Bronchial epithelial cell (primary cell): Measurements from ENCODE around the gene PFDN1. TPM values are rescaled to one million over a fixed set of nuclear protein-coding genes. Genes with fewer than 3 reads are reported as not detected.
A peak's percentile ranks its signal among the peaks of the same experiment; 100 is the strongest.

Source experiments
- DNase-seq: peaks from one replicate; pipeline ENCODE4 v3.0.0-alpha.2; 2010; ENCODE audit warnings: low read depth
- FAIRE-seq: peaks from 2 replicates; lab custom pipeline; 2011; peaks lifted over from hg19 to GRCh38; lab: Jason Lieb, UNC
- H3K27me3 ChIP-seq: 2 replicates; pipeline ENCODE4 v1.5.1; 2011; ENCODE audit warnings: low read length; ENCODE audit not compliant: control insufficient read depth, insufficient read depth
- H3K36me3 ChIP-seq: 2 replicates; pipeline ENCODE4 v1.5.1; 2011; ENCODE audit warnings: low read length; ENCODE audit not compliant: control insufficient read depth, insufficient read depth
- H3K4me3 ChIP-seq: 2 replicates; pipeline ENCODE4 v1.5.1; 2011; ENCODE audit warnings: mild to moderate bottlenecking, low read depth, low read length, control low read depth
- total RNA-seq: library from RNA; depleted of rRNA; stranded (reverse); fragments of >200 nt; gene quantifications from 2 replicates; pipeline ENCODE4 v1.2.1, GENCODE V29; 2014
- TF ChIP-seq, protein P1 (sequence below): IDR thresholded peaks from 2 replicates; pipeline ENCODE4 v1.5.1; 2011; ENCODE audit warnings: mild to moderate bottlenecking, moderate library complexity, low read length, control low read depth, inconsistent platforms; ENCODE audit not compliant: insufficient read depth, severe bottlenecking

PFDN1 gene
- total RNA-seq, 1 donor from 2014 or later: 34.5 TPM

- Histone ChIP-seq H3K4me3 (no peak overlapping the region), H3K36me3 (peaks cover 45% of the 10 kb centered on the region), H3K27me3 (no peaks in the 10 kb centered on the region)
- DNase-seq (no peak), FAIRE-seq (no peak)
- TF ChIP-seq, protein P1, sequence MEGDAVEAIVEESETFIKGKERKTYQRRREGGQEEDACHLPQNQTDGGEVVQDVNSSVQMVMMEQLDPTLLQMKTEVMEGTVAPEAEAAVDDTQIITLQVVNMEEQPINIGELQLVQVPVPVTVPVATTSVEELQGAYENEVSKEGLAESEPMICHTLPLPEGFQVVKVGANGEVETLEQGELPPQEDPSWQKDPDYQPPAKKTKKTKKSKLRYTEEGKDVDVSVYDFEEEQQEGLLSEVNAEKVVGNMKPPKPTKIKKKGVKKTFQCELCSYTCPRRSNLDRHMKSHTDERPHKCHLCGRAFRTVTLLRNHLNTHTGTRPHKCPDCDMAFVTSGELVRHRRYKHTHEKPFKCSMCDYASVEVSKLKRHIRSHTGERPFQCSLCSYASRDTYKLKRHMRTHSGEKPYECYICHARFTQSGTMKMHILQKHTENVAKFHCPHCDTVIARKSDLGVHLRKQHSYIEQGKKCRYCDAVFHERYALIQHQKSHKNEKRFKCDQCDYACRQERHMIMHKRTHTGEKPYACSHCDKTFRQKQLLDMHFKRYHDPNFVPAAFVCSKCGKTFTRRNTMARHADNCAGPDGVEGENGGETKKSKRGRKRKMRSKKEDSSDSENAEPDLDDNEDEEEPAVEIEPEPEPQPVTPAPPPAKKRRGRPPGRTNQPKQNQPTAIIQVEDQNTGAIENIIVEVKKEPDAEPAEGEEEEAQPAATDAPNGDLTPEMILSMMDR: no peak
These were observed 38.7 kb upstream of the PFDN1 start for GRCh38 chr5:140341591-140341990.

GRCh38 chr5:140340605-140341121 lies 37.8 kb upstream of the PFDN1 start:
- no peaks in the 10 kb centered on the region for H3K27me3 ChIP-seq
- FAIRE-seq (no peak), DNase-seq (no peak)
- TF ChIP-seq, protein P1: no peak
- H3K36me3 ChIP-seq: peaks cover 54% of the 10 kb centered on the region
- H3K4me3 ChIP-seq: no peak overlapping the region

GRCh38 chr5:140339636-140340035 lies 36.7 kb upstream of the PFDN1 start:
- no peak for FAIRE-seq
- Histone ChIP-seq H3K36me3 (peaks cover 55% of the 10 kb centered on the region), H3K27me3 (no peaks in the 10 kb centered on the region), H3K4me3 (no peak overlapping the region)
- TF ChIP-seq, protein P1: no peak
- DNase-seq: no peak

GRCh38 chr5:140338908-140339307 lies 36.0 kb upstream of the PFDN1 start:
- H3K36me3 ChIP-seq: peaks cover 53% of the 10 kb centered on the region
- no peak for DNase-seq
- FAIRE-seq: no peak
- no peak overlapping the region for H3K4me3 ChIP-seq
- H3K27me3 ChIP-seq: no peaks in the 10 kb centered on the region
- TF ChIP-seq, protein P1: no peak

DNA sequence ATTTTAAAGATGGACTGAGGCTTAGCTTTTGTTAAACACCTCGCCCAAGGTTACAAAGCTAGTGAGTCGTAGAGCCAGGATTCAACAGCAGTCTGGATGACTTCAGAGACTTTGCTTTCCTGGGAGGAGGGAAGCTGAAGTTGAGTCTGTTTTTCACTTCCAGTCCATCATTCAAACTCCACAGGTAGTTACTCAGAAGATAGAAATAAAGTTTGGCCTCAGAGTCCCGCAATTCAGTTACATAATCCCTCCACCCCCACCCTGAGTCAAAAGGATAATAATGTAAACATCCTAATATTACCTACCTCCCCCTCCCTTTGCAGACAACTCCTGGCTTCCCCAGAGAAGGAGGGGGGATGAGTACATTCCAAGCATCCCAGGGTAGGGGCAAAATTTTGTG lies 35.4 kb upstream of the PFDN1 start:
- Histone ChIP-seq H3K4me3 (no peak overlapping the region), H3K27me3 (no peaks in the 10 kb centered on the region), H3K36me3 (peaks cover 52% of the 10 kb centered on the region)
- TF ChIP-seq, protein P1: no peak
- DNase-seq (peak; percentile 75), FAIRE-seq (no peak)

GRCh38 chr5:140337880-140338279 lies 35.0 kb upstream of the PFDN1 start:
- H3K27me3 ChIP-seq: no peaks in the 10 kb centered on the region
- FAIRE-seq (no peak), DNase-seq (peak; percentile 88)
- H3K36me3 ChIP-seq: peaks cover 47% of the 10 kb centered on the region
- TF ChIP-seq, protein P1: no peak
- H3K4me3 ChIP-seq: no peak overlapping the region
